GM23248 (cell line): ENCODE data around the gene FBLN5. TPM values are rescaled to one million over a fixed set of nuclear protein-coding genes. Genes with fewer than 3 reads are reported as not detected.

ENCODE experiments used
- DNase-seq: peaks from one replicate; pipeline ENCODE4 v3.0.0-alpha.2; 2015
- H2AFZ ChIP-seq: fragments of 200-600 bp; sonication (generic); 2 replicates; pipeline ENCODE4 v1.6.1; 2016; ENCODE audit warnings: antibody characterized with exemption
- H3F3A ChIP-seq: fragments of 200-600 bp; sonication (generic); 2 replicates; pipeline ENCODE4 v1.6.1; 2016; ENCODE audit warnings: mild to moderate bottlenecking, antibody characterized with exemption, mixed run types; ENCODE audit not compliant: insufficient read depth
- H3K27ac ChIP-seq: fragments of 200-600 bp; sonication (generic); 2 replicates; pipeline ENCODE4 v1.5.1; 2016; ENCODE audit warnings: mild to moderate bottlenecking
- H3K27me3 ChIP-seq: fragments of 200-600 bp; sonication (generic); replicated peaks from 2 replicates; pipeline ENCODE4 v1.6.1; 2016; ENCODE audit warnings: mild to moderate bottlenecking; ENCODE audit not compliant: insufficient read depth
- H3K36me3 ChIP-seq: fragments of 200-600 bp; sonication (generic); 2 replicates; pipeline ENCODE4 v1.6.1; 2016; ENCODE audit warnings: low read depth, mild to moderate bottlenecking
- H3K4me1 ChIP-seq: fragments of 200-600 bp; sonication (generic); 2 replicates; pipeline ENCODE4 v1.6.1; 2016; ENCODE audit warnings: mild to moderate bottlenecking; ENCODE audit not compliant: insufficient read depth
- H3K4me2 ChIP-seq: fragments of 200-600 bp; sonication (generic); one replicate; pipeline ENCODE4 v1.6.1; 2016; ENCODE audit warnings: mild to moderate bottlenecking; ENCODE audit not compliant: unreplicated experiment
- H3K4me3 ChIP-seq: fragments of 200-600 bp; sonication (generic); 2 replicates; pipeline ENCODE4 v1.5.1; 2016; ENCODE audit warnings: mild to moderate bottlenecking
- H3K79me2 ChIP-seq: fragments of 200-600 bp; sonication (generic); 2 replicates; pipeline ENCODE4 v1.6.1; 2016; ENCODE audit warnings: mild to moderate bottlenecking; ENCODE audit not compliant: insufficient read depth
- H3K9ac ChIP-seq: fragments of 200-600 bp; sonication (generic); 2 replicates; pipeline ENCODE4 v1.6.1; 2016; ENCODE audit warnings: mild to moderate bottlenecking
- H3K9me2 ChIP-seq: fragments of 200-600 bp; sonication (generic); 2 replicates; pipeline ENCODE4 v1.6.1; 2016; ENCODE audit warnings: mixed run types, mild to moderate bottlenecking, moderate library complexity; ENCODE audit not compliant: insufficient read depth
- H3K9me3 ChIP-seq: fragments of 200-600 bp; sonication (generic); one replicate; pipeline ENCODE4 v1.6.1; 2017; ENCODE audit warnings: low read depth
- H4K20me1 ChIP-seq: fragments of 200-600 bp; sonication (generic); 2 replicates; pipeline ENCODE4 v1.6.0; 2016; ENCODE audit not compliant: insufficient read depth
- EZH2 ChIP-seq: fragments of 200-600 bp; sonication (generic); IDR thresholded peaks from 2 replicates; pipeline ENCODE4 v1.6.1; 2018; ENCODE audit warnings: antibody characterized with exemption, mild to moderate bottlenecking; ENCODE audit not compliant: insufficient read depth, poor library complexity, severe bottlenecking
- EZH2phosphoT487 ChIP-seq: fragments of 200-600 bp; sonication (generic); IDR thresholded peaks from 2 replicates; pipeline ENCODE4 v1.6.1; 2018; ENCODE audit warnings: antibody characterized with exemption, moderate library complexity, mild to moderate bottlenecking, low read depth; ENCODE audit not compliant: insufficient read depth
- WGBS, 2 experiments: methylation state at CpG; one replicate each; pipeline ENCODE4 v1.1.6; 2015 to 2017; ENCODE audit warnings: low lambda C conversion rate in 2 of 2, low coverage in 1 of 2; ENCODE audit errors: missing lambda C conversion rate in 2 of 2; 5-methylcytosine and 5-hydroxymethylcytosine counted together
- in situ Hi-C: fragments of 300-500 bp; cut with MboI; formaldehyde crosslinking; loops from 2 replicates; pipeline ENCODE4 v1.15.0; 2020
- polyA plus RNA-seq: library from polyadenylated mRNA; unstranded; fragments of >200 nt; fragmentation: Nextera tagmentation; extraction: Ambion mirVana; gene quantifications from 2 replicates; pipeline ENCODE4 v1.2.1, GENCODE V29; 2016
- total RNA-seq: library from RNA; depleted of rRNA; stranded (reverse); fragments of >200 nt; shearing (Covaris generic); gene quantifications from 2 replicates; pipeline ENCODE4 v1.2.3, GENCODE V29; 2014

Gene FBLN5
- total and polyA plus RNA-seq, 2 experiments from 2014 or later: 234 to 756 TPM

- Histone ChIP-seq H3K9me3 (no peaks in the 10 kb centered on the region), H3K27ac (no peak overlapping the region), H3K79me2 (no peaks in the 10 kb centered on the region), H3F3A (no peaks in the 10 kb centered on the region), H3K36me3 (no peaks in the 10 kb centered on the region), H3K9ac (no peak overlapping the region), H3K4me2 (no peak overlapping the region), H3K27me3 (no peaks in the 10 kb centered on the region), H3K4me3 (no peak overlapping the region), H3K9me2 (no peaks in the 10 kb centered on the region; the same call in 1 of the 2 replicates), H3K4me1 (peaks cover 12% of the 10 kb centered on the region; the same call in 1 of the 2 replicates), H2AFZ (no peak overlapping the region), H4K20me1 (no peaks in the 10 kb centered on the region)
- in situ Hi-C loops: no loop called here
- no peak for TF ChIP-seq EZH2phosphoT487
- TF ChIP-seq EZH2: no peak
- WGBS, 2 experiments: 68 to 69% methylated on average over 4 of the region's 4 CpGs
- DNase-seq: no peak
Observed at GRCh38 chr14:91844029-91844428, 103.5 kb downstream of the FBLN5 start.

DNA sequence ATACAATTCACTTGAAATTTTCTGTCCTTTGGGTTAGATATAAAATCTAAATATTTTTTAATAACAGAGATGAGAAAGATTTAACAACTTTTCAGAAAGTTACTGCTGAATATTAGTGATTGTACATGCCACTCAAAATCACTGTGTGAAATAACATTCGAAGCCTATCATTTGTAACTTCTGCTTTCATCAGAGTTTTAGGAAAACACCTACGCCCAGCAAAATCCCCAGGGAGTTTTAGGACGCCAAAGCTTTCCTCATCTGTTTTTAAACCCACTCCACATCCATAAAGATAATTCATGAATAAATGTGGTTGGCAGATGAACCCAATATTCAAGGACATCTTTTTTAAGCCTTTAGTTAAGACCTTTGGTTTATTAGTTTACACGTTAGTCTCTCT is 104.1 kb downstream of the FBLN5 start:
- Histone ChIP-seq H3K79me2 (no peaks in the 10 kb centered on the region), H3K4me1 (peaks cover 12% of the 10 kb centered on the region; the same call in 1 of the 2 replicates), H3K4me2 (no peak overlapping the region), H3K4me3 (no peak overlapping the region), H3F3A (no peaks in the 10 kb centered on the region), H3K9ac (no peak overlapping the region), H3K27me3 (no peaks in the 10 kb centered on the region), H4K20me1 (no peaks in the 10 kb centered on the region), H3K27ac (no peak overlapping the region), H3K9me2 (no peaks in the 10 kb centered on the region; the same call in 1 of the 2 replicates), H2AFZ (no peak overlapping the region), H3K9me3 (no peaks in the 10 kb centered on the region), H3K36me3 (no peaks in the 10 kb centered on the region)
- WGBS, 2 experiments: 56 to 58% methylated on average over 4 of the region's 4 CpGs
- in situ Hi-C loops: no loop called here
- no peak for DNase-seq
- TF ChIP-seq EZH2phosphoT487: no peak
- no peak for TF ChIP-seq EZH2

- no peak overlapping the region for H3K9ac ChIP-seq
- H3F3A ChIP-seq: no peaks in the 10 kb centered on the region
- in situ Hi-C loops: no loop called here
- H2AFZ ChIP-seq: no peak overlapping the region
- H3K9me2 ChIP-seq: no peaks in the 10 kb centered on the region; the same call in 1 of the 2 replicates
- peaks cover 5% of the 10 kb centered on the region; the same call in 1 of the 2 replicates for H3K27me3 ChIP-seq
- no peaks in the 10 kb centered on the region for H4K20me1 ChIP-seq
- peak; percentile 49 for DNase-seq
- H3K36me3 ChIP-seq: no peaks in the 10 kb centered on the region
- no peaks in the 10 kb centered on the region for H3K79me2 ChIP-seq
- no peak overlapping the region for H3K4me2 ChIP-seq
- no peak for TF ChIP-seq EZH2
- TF ChIP-seq EZH2phosphoT487: no peak
- H3K27ac ChIP-seq: no peak overlapping the region
- H3K9me3 ChIP-seq: no peaks in the 10 kb centered on the region
- peaks cover 12% of the 10 kb centered on the region; the same call in 1 of the 2 replicates for H3K4me1 ChIP-seq
- H3K4me3 ChIP-seq: no peak overlapping the region
Observed at GRCh38 chr14:91841065-91841464, 106.4 kb downstream of the FBLN5 start.

DNA sequence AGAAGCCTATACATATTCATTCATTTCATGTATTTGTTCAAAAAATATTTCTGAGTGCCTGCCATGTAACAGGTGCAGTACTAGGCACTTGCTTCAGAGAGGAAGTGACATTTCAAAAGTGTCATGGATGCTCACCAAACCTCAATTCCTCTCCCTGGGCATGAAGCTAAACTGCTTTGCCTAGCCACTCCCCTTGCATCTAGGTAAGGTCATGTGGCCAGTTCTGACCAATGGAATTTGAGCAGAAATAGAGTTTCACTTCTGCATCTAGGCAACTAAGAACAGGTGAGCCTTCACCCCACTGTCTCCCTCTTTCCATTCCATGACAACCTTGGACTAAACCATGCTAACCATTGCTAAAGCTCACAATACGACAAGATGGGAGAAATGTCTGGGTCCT is 107.7 kb downstream of the FBLN5 start:
- DNase-seq: no peak
- Histone ChIP-seq H3K27me3 (peaks cover 19% of the 10 kb centered on the region), H3F3A (no peaks in the 10 kb centered on the region), H3K79me2 (no peaks in the 10 kb centered on the region), H3K4me3 (no peak overlapping the region), H2AFZ (no peak overlapping the region), H3K27ac (no peak overlapping the region), H3K4me1 (peaks cover 12% of the 10 kb centered on the region; the same call in 1 of the 2 replicates), H3K4me2 (no peak overlapping the region), H3K9ac (no peak overlapping the region), H3K36me3 (no peaks in the 10 kb centered on the region), H3K9me3 (no peaks in the 10 kb centered on the region), H4K20me1 (no peaks in the 10 kb centered on the region), H3K9me2 (no peaks in the 10 kb centered on the region; the same call in 1 of the 2 replicates)
- TF ChIP-seq EZH2phosphoT487 (no peak), EZH2 (no peak)
- 57 to 59% methylated on average over 1 of the region's 1 CpG for WGBS, 2 experiments
- in situ Hi-C loops: no loop called here
